GM12892 (cell line): Measurements from ENCODE around the gene MNDA.
"Not testable (repeated sequence)": the region's sequence is repeated elsewhere in the genome, so short reads cannot be mapped to it uniquely, and the experiment has no call there.

Experiments used
- DNase-seq: peaks from one replicate; pipeline ENCODE4 v3.0.0; 2011; ENCODE audit not compliant: insufficient read length
- FAIRE-seq: peaks from 2 replicates; lab custom pipeline; 2011; peaks lifted over from hg19 to GRCh38; lab: Jason Lieb, UNC
- POLR2A ChIP-seq: IDR thresholded peaks from 2 replicates; pipeline ENCODE4 v1.6.1; 2011; ENCODE audit warnings: low read depth, low read length, control low read depth
- POLR2AphosphoS5 ChIP-seq: IDR thresholded peaks from 2 replicates; pipeline ENCODE4 v1.6.1; 2011; ENCODE audit warnings: low read depth, low read length, control low read depth
- TAF1 ChIP-seq: IDR thresholded peaks from 2 replicates; pipeline ENCODE4 v1.6.1; 2011; ENCODE audit warnings: low read depth, mild to moderate bottlenecking, control low read depth, low read length, borderline replicate concordance

The MNDA gene

GRCh38 chr1:158814970-158815369 is 16.2 kb upstream of the MNDA start:
- TF ChIP-seq POLR2AphosphoS5 (no peak), TAF1 (no peak), POLR2A (no peak)
- DNase-seq (no peak), FAIRE-seq (no peak)

- FAIRE-seq = no peak
- TF ChIP-seq POLR2A (no peak), POLR2AphosphoS5 (no peak), TAF1 (no peak)
- DNase-seq = no peak
These were observed 12.6 kb upstream of the MNDA start for GRCh38 chr1:158818560-158818959.

GRCh38 chr1:158818975-158819431 is 12.1 kb upstream of the MNDA start:
- TF ChIP-seq TAF1 (no peak), POLR2AphosphoS5 (no peak), POLR2A (no peak)
- DNase-seq (no peak), FAIRE-seq (peak; percentile 80)

- TF ChIP-seq POLR2A (no peak), TAF1 (no peak), POLR2AphosphoS5 (no peak)
- no peak for DNase-seq
- FAIRE-seq = peak; percentile 33
These were observed 11.4 kb upstream of the MNDA start for GRCh38 chr1:158819461-158820443.

- TF ChIP-seq POLR2AphosphoS5 (no peak), POLR2A (no peak), TAF1 (no peak)
- no peak for FAIRE-seq
- no peak for DNase-seq
These were observed 9.4 kb upstream of the MNDA start for GRCh38 chr1:158821723-158822122.

- TF ChIP-seq POLR2A (no peak), POLR2AphosphoS5 (no peak), TAF1 (no peak)
- no peak for DNase-seq
- FAIRE-seq = peak; percentile 67
These were observed 975 bp upstream of the MNDA start for GRCh38 chr1:158830074-158830677.

GRCh38 chr1:158833264-158833663 is 2.1 kb downstream of the MNDA start:
- no peak for FAIRE-seq
- DNase-seq = no peak
- TF ChIP-seq POLR2AphosphoS5 (no peak), POLR2A (no peak), TAF1 (no peak)

- no peak for TF ChIP-seq POLR2AphosphoS5
- no peak for TF ChIP-seq TAF1
- no peak for TF ChIP-seq POLR2A
- DNase-seq = no peak
- FAIRE-seq = no peak
These were observed 4.9 kb downstream of the MNDA start for GRCh38 chr1:158836038-158836437.

GRCh38 chr1:158838660-158839059 is 7.5 kb downstream of the MNDA start:
- FAIRE-seq (no peak), DNase-seq (no peak)
- TF ChIP-seq TAF1 (no peak), POLR2A (no peak), POLR2AphosphoS5 (no peak)

- TF ChIP-seq TAF1 (no peak), POLR2AphosphoS5 (no peak), POLR2A (no peak)
- no peak for DNase-seq
- no peak for FAIRE-seq
These were observed 8.4 kb downstream of the MNDA start for GRCh38 chr1:158839566-158839965.

GRCh38 chr1:158840236-158840635 is 9.1 kb downstream of the MNDA start:
- TF ChIP-seq POLR2AphosphoS5 (no peak), TAF1 (no peak), POLR2A (no peak)
- FAIRE-seq (no peak), DNase-seq (no peak)

- DNase-seq = no peak
- FAIRE-seq = no peak
These were observed 33.4 kb downstream of the MNDA start for GRCh38 chr1:158864595-158864994.

GRCh38 chr1:158870438-158870837 is 39.3 kb downstream of the MNDA start:
- DNase-seq, FAIRE-seq: not testable (repeated sequence)

More at GRCh38 chr1:158864595-158864994, 33.4 kb downstream of the MNDA start:
- TF ChIP-seq POLR2AphosphoS5 (no peak), TAF1 (no peak), POLR2A (no peak)
